Progenitor cell of endocrine pancreas (in vitro differentiated cells): ENCODE results near the gene ASCL3. TPM values are rescaled to one million over a fixed set of nuclear protein-coding genes. Genes with fewer than 3 reads are reported as not detected.
"Not testable (repeated sequence)": the region's sequence is repeated elsewhere in the genome, so short reads cannot be mapped to it uniquely, and the experiment has no call there.

Source experiments
- DNase-seq: peaks from one replicate; pipeline ENCODE4 v3.0.0; 2021; ENCODE audit warnings: low spot score; ENCODE audit not compliant: unreplicated experiment
- H3K27ac Mint-ChIP-seq: 2 replicates; pipeline ENCODE4 v1.8.0; 2021; ENCODE audit warnings: mild to moderate bottlenecking, moderate library complexity, mixed read lengths
- H3K27me3 Mint-ChIP-seq: 2 replicates; pipeline ENCODE4 v1.8.0; 2021; ENCODE audit warnings: mixed read lengths
- H3K36me3 Mint-ChIP-seq: 2 replicates; pipeline ENCODE4 v1.8.0; 2022; ENCODE audit warnings: mixed read lengths; ENCODE audit not compliant: insufficient read depth
- H3K4me1 Mint-ChIP-seq: 2 replicates; pipeline ENCODE4 v1.8.0; 2021; ENCODE audit warnings: low read depth, mixed read lengths
- H3K4me3 Mint-ChIP-seq: 2 replicates; pipeline ENCODE4 v1.8.0; 2021; ENCODE audit warnings: low read depth, mild to moderate bottlenecking, moderate library complexity, mixed read lengths
- H3K9me3 Mint-ChIP-seq: 2 replicates; pipeline ENCODE4 v1.8.0; 2021; ENCODE audit warnings: low read depth, mixed read lengths
- CTCF ChIP-seq: fragments of 200-600 bp; sonication (generic); IDR thresholded peaks from one replicate; pipeline ENCODE4 v1.5.0; 2021; ENCODE audit warnings: antibody characterized with exemption, mild to moderate bottlenecking; ENCODE audit not compliant: unreplicated experiment
- long read RNA-seq: library from polyadenylated mRNA; unstranded; transcript quantifications from one replicate; pipeline ENCODE4 v2.0.0, GENCODE V29; 2020
- total RNA-seq: library from RNA; stranded (reverse); gene quantifications from 2 replicates; pipeline ENCODE4 v1.2.1, GENCODE V29; 2021

The ASCL3 gene
- not detected in 2 replicates for total RNA-seq
- long read RNA-seq = 0 reads

GRCh38 chr11:8942518-8943066, at the start of gene ASCL3:
Gene ASCL3 (minus strand): TSS chr11:8943016. CDS start chr11:8938161, 4,855 bp downstream.
- Mint-ChIP-seq H3K36me3 (peaks cover 11% of the 10 kb centered on the region), H3K27ac (no peak within 1 kb of the TSS), H3K4me1 (no peaks in the 10 kb centered on the region), H3K9me3 (peaks cover 6% of the 10 kb centered on the region), H3K4me3 (no peak within 1 kb of the TSS), H3K27me3 (no peaks in the 10 kb centered on the region)
- TF ChIP-seq CTCF = no peak
- no peak for DNase-seq

- no peak overlapping the region for H3K4me3 Mint-ChIP-seq
- peaks cover 12% of the 10 kb centered on the region for H3K27me3 Mint-ChIP-seq
- H3K9me3 Mint-ChIP-seq = no peaks in the 10 kb centered on the region
- H3K27ac Mint-ChIP-seq = no peak overlapping the region
- TF ChIP-seq CTCF = no peak
- no peak for DNase-seq
- no peaks in the 10 kb centered on the region for H3K36me3 Mint-ChIP-seq
- peaks cover 3% of the 10 kb centered on the region for H3K4me1 Mint-ChIP-seq
Measured at GRCh38 chr11:8989453-8989852, 46.6 kb upstream of the ASCL3 start.

- H3K27me3 Mint-ChIP-seq = peaks cover 12% of the 10 kb centered on the region
- no peak overlapping the region for H3K4me3 Mint-ChIP-seq
- H3K4me1 Mint-ChIP-seq = peaks cover 3% of the 10 kb centered on the region
- no peaks in the 10 kb centered on the region for H3K36me3 Mint-ChIP-seq
- no peak for TF ChIP-seq CTCF
- DNase-seq = no peak
- no peak overlapping the region for H3K27ac Mint-ChIP-seq
- no peaks in the 10 kb centered on the region for H3K9me3 Mint-ChIP-seq
Measured at GRCh38 chr11:8988329-8989234, 45.8 kb upstream of the ASCL3 start.

DNA sequence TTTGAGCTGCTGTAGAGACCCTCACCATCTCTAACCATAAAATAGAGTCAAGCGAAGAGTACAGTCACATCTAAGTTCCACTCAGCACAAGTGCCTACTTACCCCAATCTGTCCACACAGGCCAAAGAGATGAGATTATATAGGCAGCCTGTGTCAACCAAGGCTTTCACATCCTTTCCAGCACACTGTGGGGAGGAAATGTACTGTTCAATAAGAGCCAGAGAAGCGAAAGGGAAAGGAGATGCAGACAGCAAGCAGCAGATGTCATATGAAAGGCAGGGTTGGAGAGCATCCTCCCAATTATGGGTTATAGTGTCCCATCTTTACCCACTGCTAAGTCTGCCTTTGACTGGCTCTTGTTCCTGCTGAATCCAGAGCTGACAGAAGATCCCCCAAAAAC, 44.6 kb upstream of the ASCL3 start:
- Mint-ChIP-seq H3K4me3 (no peak overlapping the region), H3K9me3 (no peaks in the 10 kb centered on the region), H3K4me1 (peaks cover 3% of the 10 kb centered on the region), H3K27me3 (peaks cover 12% of the 10 kb centered on the region), H3K27ac (no peak overlapping the region), H3K36me3 (no peaks in the 10 kb centered on the region)
- DNase-seq = no peak
- no peak for TF ChIP-seq CTCF

DNA sequence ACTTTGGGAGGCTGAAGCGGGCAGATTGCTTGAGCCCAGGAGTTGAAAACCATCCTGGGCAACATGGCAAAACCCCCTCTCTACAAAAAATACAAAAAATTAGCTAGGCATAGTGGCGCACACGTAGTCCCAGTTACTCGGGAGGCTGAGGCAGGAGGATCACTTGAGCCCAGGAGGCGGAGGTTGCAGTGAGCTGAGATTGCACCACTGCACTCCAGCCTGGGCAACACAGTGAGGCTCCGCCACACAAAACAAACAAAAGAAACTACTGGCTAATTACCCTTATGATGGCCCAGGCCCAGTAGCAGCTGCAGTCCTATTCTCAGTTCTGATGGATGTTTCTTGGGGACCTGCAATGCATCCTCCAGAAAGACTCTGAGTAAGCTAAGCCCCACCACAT, 44.0 kb upstream of the ASCL3 start:
- peaks cover 12% of the 10 kb centered on the region for H3K27me3 Mint-ChIP-seq
- H3K36me3 Mint-ChIP-seq, H3K27ac Mint-ChIP-seq, H3K4me1 Mint-ChIP-seq, H3K4me3 Mint-ChIP-seq, H3K9me3 Mint-ChIP-seq, DNase-seq: not testable (repeated sequence)
